WERI-Rb-1 (cell line): ENCODE results near the gene LIN28A.

Source experiments
- DNase-seq: peaks from one replicate; pipeline ENCODE4 v3.0.0-alpha.2; 2020
- H3K27ac ChIP-seq: fragments of 250-450 bp; sonication (Bioruptor Pico); 2 replicates; pipeline ENCODE4 v1.5.1; 2020; ENCODE audit warnings: mild to moderate bottlenecking, moderate library complexity
- H3K27me3 ChIP-seq: fragments of 250-450 bp; sonication (Bioruptor Pico); 2 replicates; pipeline ENCODE4 v1.5.1; 2021; ENCODE audit warnings: mild to moderate bottlenecking, low read depth, moderate library complexity; ENCODE audit not compliant: insufficient read depth, severe bottlenecking
- H3K36me3 ChIP-seq: fragments of 250-450 bp; sonication (Bioruptor Pico); 2 replicates; pipeline ENCODE4 v1.5.1; 2020; ENCODE audit warnings: mild to moderate bottlenecking, moderate library complexity
- H3K4me3 ChIP-seq: 2 replicates; pipeline ENCODE4 v1.5.1; 2011; ENCODE audit warnings: low read depth, mild to moderate bottlenecking, control low read depth, low read length
- H3K9me3 ChIP-seq: fragments of 250-450 bp; sonication (Bioruptor Pico); 2 replicates; pipeline ENCODE4 v1.5.1; 2021; ENCODE audit warnings: mild to moderate bottlenecking, moderate library complexity; ENCODE audit not compliant: severe bottlenecking
- CTCF ChIP-seq: IDR thresholded peaks from 2 replicates; pipeline ENCODE4 v1.5.1; 2011; ENCODE audit warnings: low read depth, mild to moderate bottlenecking, control low read depth, inconsistent platforms, low read length

The LIN28A gene

GRCh38 chr1:26405281-26405915 lies 5.2 kb upstream of the LIN28A start:
- peak; percentile 66 for DNase-seq
- no peak for TF ChIP-seq CTCF
- Histone ChIP-seq H3K9me3 (peaks cover 6% of the 10 kb centered on the region), H3K36me3 (no peaks in the 10 kb centered on the region), H3K27ac (peak overlapping the region; percentile 46; the same call in 1 of the 2 replicates), H3K4me3 (no peak overlapping the region), H3K27me3 (no peaks in the 10 kb centered on the region)

- H3K27me3 ChIP-seq: no peaks in the 10 kb centered on the region
- H3K4me3 ChIP-seq: no peak overlapping the region
- no peak for DNase-seq
- no peak for TF ChIP-seq CTCF
- peaks cover 15% of the 10 kb centered on the region for H3K9me3 ChIP-seq
- H3K36me3 ChIP-seq: no peaks in the 10 kb centered on the region
- peak overlapping the region; percentile 82; the same call in 1 of the 2 replicates for H3K27ac ChIP-seq
Observed at GRCh38 chr1:26408604-26409003, 2.0 kb upstream of the LIN28A start.

- H3K27me3 ChIP-seq: no peaks in the 10 kb centered on the region
- TF ChIP-seq CTCF: no peak
Observed at GRCh38 chr1:26409191-26409807, 1.3 kb upstream of the LIN28A start.

GRCh38 chr1:26411624-26412074 lies 1.0 kb downstream of the LIN28A start:
- DNase-seq: no peak
- no peaks in the 10 kb centered on the region for H3K36me3 ChIP-seq
- H3K27ac ChIP-seq: peak overlapping the region; percentile 84
- peaks cover 15% of the 10 kb centered on the region for H3K9me3 ChIP-seq
- no peak for TF ChIP-seq CTCF
- H3K4me3 ChIP-seq: no peak overlapping the region
- H3K27me3 ChIP-seq: no peaks in the 10 kb centered on the region

More at GRCh38 chr1:26409191-26409807, 1.3 kb upstream of the LIN28A start:
- H3K27ac ChIP-seq: peak overlapping the region; percentile 82
- H3K36me3 ChIP-seq: no peaks in the 10 kb centered on the region
- peak; percentile 69 for DNase-seq
- H3K9me3 ChIP-seq: peaks cover 15% of the 10 kb centered on the region
- peak overlapping the region; percentile 2 for H3K4me3 ChIP-seq

- peak; percentile 96 for DNase-seq
- Histone ChIP-seq H3K27ac (peak overlapping the region; percentile 84), H3K4me3 (no peak overlapping the region; the same call in 1 of the 2 replicates), H3K27me3 (no peaks in the 10 kb centered on the region), H3K9me3 (peaks cover 15% of the 10 kb centered on the region), H3K36me3 (no peaks in the 10 kb centered on the region)
- TF ChIP-seq CTCF: no peak
Observed at GRCh38 chr1:26412180-26412840, 1.7 kb downstream of the LIN28A start.
